RCC 7860 (cell line): ENCODE data around the gene CDH12.
"Not testable (repeated sequence)": the region's sequence is repeated elsewhere in the genome, so short reads cannot be mapped to it uniquely, and the experiment has no call there.

ENCODE experiments used
- DNase-seq: peaks from one replicate; pipeline ENCODE4 v3.0.0-alpha.2; 2015; ENCODE audit warnings: low spot score
- FAIRE-seq: peaks from 2 replicates; lab custom pipeline; 2012; peaks lifted over from hg19 to GRCh38; lab: Jason Lieb, UNC

CDH12 gene

DNA sequence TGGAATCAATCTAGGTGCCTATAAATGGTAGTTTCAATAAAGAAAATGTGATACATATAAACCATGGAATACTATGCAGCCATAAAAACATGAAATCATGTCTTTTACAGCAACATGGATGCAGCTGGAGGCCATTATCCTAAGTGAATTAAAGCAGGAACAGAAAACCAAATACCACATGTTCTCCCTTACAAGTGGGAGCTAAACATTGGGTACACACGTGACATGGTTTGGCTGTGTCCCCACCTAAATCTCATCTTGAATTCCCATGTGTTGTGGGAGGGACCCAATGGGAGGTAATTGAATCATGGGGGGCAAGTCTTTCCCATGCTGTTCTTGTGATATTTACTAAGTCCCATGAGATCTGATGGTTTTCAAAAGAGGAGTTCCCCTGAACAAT lies 78.9 kb downstream of the CDH12 start:
- FAIRE-seq, DNase-seq: not testable (repeated sequence)

DNA sequence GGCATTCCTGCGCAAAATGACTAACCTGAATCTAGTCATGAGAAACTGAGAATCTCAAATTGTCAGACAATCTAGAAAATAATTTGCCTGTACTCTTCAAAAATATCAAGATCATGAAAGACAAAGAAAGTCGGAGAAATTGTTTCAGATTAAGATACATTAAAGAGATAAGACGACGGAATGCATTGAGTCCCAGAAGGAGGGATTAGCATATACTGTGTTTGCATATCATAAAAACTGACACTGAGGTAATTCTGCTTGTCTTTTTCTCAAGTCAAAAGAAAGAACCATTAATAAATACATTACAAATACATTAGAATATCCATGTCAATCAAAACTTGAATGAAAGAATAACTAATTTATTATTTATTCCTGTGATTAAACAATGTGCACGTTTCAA lies 88.4 kb downstream of the CDH12 start:
- FAIRE-seq (no peak), DNase-seq (no peak)

DNA sequence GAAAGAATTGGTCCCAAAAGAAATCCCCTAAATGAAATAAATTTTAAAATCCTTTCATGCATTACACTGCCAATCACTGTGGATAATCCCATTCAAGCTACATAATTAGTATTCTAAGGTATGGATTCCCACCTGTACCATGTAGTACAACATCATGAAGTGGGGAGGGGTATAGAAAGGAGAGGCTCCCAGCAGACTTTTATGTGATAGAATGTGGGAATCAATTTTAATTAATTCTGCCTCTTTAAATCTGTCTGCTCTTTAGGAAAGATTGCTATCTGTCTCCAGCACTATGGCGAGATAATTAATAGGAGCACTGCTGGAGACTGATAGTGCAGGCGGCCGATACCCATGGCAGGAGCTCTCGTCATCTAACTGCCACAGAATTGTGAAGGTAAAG lies 95.4 kb downstream of the CDH12 start:
- DNase-seq (no peak), FAIRE-seq (no peak)

DNA sequence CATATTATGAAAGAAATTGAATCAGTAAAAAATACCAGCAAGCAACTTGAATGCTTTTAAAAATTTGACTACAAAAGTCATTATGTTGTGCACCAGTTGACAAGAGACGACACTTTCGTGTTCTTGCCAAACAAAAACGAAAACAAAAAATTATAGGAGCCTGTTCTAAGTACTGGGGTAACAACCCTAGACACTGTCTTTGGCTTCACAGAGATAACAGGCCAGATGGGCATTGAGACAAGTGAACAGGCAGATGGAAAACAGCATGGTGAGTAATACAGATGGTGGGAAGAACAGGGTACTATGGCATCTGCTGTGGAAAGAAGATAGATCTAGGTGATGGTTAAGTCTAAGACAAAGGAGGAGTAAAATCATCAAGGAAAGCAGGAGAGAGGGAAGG lies 99.0 kb downstream of the CDH12 start:
- DNase-seq (no peak), FAIRE-seq (no peak)

DNA sequence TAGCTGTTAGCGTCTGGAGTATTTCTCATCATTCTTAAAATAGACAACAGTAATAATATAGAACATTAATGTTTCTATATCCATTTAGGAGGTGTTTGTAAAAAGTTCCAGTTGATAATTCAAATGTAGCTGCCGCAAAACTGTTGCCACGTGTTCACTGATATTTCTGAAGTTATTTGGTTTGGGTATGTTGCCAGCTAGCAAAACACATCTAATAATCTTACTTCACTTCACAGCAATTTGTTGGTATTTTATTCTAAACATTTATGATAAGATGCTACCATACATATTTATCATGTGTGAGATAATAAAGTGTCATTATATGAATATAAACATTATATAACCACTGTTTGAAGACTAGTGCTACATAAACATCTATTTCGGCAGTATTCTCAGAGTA lies 101.6 kb downstream of the CDH12 start:
- no peak for FAIRE-seq
- DNase-seq, result no peak

DNA sequence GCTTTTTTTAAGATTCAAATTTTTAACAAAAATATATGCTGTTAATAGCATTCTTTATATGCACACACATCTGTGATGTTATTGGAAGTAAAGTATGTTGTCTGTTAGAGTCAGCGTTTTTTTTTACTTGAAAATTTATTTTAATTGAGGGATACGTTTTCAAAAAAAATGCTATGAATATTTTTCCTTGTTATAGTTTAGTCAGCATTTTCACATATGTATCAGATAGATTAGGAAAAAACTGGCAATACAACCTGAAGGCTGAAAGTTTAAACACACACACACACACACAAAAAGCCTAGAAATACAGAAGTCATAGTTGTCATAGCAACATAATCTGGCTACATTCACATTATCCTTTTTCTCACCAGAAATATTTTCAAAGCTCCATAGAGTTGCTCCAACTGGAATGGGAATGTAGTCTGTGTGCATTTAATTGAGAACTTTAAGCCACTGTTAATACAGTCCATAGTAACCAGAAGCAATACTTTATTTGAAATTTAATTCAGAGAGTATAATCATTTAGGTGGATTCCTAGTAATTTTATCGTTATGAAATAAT lies 116.6 kb downstream of the CDH12 start:
- no peak for DNase-seq
- no peak for FAIRE-seq

DNA sequence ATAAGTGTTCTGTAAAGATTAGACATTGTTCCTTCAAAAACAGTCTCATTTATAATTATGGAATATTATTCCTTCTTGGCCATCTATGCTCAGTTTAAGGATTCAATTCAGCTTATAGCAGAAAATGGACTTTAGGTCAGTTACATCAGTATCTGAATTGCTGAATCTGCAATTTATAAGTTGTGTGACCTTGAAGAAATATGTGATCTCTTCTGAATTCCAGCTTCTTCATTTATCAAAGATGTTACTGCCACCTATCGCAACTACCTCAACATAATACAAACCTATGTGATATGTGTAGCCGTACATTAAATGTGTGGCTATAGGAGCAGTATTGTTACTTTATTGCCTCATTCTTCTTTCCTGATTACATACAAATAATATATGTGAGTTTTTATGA lies 118.2 kb downstream of the CDH12 start:
- DNase-seq (no peak), FAIRE-seq (no peak)

DNA sequence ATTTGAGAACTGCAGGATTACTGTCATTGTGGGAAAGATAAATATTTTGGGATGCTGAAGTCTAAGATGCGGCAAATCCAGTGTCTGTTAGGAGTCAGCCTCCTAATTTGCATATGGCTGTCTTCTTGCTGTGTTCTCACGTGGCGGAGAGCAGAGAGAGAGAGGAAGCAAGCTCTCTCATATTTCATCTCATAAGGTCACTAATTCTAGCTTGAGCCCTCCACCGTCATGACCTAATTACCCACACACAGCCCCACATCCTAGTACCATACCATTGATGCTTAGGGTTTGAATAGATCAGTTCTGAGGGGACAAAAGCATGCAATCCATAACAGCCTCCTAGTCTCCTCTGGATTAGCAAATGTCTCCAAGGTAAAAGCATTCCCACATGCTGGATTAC lies 124.5 kb downstream of the CDH12 start:
- FAIRE-seq (no peak), DNase-seq (no peak)

DNA sequence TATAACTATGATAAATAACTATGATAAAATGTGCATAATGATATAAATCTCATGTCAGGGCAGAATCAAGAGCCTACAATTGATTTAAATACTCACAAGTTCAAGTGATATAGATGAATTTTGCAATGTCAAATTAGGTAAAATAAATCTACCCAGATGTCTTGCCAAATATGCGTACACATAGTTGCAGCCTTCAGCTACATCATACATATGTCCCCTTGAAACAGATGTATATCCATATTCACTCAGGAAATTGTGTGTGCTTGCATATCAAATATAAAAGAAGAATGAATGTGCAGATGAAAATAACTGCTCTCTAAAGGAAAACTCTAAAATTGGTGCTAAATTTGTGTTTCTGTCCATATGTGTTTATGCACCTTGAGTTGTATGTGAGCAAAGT lies 130.7 kb downstream of the CDH12 start:
- FAIRE-seq (no peak), DNase-seq (no peak)

DNA sequence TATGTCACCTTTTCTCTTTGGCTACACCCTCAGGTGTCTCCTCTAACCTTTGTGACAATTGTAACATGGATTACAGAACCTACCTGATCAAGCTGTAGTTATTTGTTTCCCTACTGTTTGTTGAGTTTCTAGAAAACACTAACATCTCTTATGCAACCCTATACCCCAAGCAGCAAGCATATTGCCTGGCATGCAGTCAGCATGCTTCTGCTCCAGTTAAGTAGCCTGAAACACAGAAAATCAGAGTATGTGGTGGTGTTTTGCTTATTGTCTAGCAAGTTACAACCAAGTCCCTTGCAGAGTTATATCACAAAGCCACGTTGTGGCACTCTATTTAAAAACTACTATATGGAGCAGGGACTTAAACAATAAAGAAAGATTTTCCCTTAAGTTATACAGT lies 131.1 kb downstream of the CDH12 start:
- FAIRE-seq (no peak), DNase-seq (no peak)

DNA sequence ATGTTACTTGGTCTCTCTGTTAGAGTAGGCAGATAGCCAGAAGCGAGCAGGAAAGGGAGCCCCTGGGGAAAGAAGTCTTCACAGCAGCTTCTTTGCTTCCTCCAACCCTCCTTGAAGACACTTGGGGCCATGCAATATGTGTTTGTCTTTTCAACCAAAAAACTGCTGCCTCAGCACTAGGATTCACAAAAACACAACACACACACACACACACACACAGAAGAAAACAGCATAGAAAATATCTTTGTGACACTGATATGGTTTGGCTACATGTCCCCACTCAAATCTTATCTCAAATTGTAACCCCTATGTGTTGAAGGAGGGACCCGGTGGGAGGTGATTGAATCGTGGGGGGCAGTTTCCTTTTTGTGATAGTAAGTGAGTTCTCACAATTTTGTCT lies 133.3 kb downstream of the CDH12 start:
- DNase-seq, result no peak
- no peak for FAIRE-seq

DNA sequence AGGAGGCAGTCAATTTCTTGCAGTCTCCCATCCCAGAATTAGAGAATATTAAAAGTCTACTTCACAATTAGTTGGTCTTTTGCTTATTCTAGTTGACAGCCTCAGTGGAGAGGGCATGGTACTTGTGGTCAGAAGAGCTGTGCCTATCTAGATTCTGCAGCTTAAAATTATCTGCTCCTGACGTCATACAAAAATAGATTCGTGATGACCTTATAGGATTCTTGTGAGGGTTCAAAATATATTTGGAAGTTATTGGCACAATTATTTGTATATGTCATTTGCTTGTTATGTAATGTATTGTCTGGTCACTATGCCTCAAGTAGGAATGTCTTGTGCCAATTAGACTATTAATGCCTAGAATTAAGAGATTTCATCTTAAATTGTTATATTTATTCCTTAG lies 142.5 kb downstream of the CDH12 start:
- FAIRE-seq, result no peak
- DNase-seq, result no peak

DNA sequence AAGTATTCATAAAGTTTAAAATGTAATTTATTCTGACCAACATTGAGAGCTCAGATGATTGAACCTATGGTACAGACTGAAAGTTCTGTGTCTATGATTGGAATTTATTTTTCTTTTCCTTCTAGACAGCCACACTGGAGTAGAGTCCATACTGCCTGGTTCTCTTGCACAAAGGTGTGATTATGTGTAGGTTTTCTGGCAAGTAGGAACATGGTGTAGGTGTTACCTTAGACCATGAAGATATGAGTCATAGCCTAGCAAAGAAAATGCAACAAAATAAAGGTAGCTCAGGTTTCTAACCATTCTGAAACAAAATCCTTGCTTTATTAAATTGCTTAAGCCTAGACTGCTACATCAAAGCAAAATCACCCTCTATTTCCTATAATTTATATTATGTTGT lies 143.4 kb downstream of the CDH12 start:
- no peak for FAIRE-seq

DNA sequence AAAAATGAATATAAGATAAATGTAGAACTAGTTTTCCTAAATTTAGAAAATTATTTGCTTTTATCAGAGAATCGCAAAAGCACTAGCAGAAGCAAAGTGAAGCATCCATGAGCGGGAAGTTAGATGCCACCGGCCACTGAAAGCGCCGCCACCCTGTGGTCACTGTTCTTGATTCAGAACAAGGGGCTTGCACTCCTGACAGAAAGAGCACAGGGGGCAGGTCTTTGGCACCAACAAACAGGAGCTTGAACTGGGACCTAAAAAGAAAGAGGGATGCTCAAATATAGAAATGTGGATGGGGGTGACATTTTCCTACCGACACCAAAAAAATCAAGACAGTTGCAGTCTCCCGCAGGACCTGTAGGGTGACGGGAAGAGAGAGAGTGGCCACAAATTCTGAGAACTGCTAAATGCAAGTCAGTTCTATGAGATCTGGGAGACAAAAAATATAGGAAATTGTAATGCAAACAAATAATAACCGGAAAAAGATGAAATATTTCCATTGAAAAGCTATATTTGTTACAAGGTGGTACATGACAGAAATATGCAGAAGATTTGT lies 144.3 kb downstream of the CDH12 start:
- FAIRE-seq (no peak), DNase-seq (no peak)

More for the DNA sequence above, 143.4 kb downstream of the CDH12 start:
- DNase-seq, result no peak

DNA sequence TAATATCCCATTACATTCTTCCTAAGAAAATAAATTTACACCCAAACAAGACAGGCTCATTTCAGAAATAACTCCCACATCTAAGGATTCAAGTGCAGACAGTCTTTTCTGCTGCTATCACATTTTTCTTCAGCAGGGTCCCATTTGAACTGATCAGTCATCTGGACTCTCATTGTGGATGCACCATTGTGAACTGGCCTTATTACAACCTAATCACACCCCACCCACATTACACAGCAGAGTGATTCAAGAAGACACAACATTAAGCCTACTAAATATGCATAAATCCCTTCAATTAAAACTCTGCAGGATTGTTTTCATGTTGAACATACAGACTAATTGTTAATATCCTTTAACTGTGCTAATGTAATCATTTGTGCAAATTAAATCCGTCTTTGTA lies 146.2 kb downstream of the CDH12 start:
- no peak for FAIRE-seq

DNA sequence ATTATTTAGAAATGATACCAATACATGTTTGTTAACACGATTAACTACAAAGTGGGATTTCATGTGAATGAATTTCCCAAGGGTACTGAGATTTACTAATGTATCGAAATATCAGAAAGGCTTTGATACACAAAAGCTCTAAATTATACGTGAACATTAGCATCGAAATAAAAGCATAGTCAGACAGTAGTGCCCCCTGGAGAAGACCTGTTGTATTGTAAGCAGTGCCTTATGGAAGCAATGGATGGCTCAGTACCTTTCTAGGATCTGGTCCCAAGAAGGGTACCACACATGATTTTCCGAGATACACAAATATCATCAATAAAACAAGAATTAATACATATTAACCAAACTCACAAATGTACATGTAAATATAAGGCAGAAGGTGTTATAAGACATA lies 153.8 kb downstream of the CDH12 start:
- FAIRE-seq (peak; percentile 10), DNase-seq (no peak)

More for the DNA sequence above, 146.2 kb downstream of the CDH12 start:
- DNase-seq, result no peak

DNA sequence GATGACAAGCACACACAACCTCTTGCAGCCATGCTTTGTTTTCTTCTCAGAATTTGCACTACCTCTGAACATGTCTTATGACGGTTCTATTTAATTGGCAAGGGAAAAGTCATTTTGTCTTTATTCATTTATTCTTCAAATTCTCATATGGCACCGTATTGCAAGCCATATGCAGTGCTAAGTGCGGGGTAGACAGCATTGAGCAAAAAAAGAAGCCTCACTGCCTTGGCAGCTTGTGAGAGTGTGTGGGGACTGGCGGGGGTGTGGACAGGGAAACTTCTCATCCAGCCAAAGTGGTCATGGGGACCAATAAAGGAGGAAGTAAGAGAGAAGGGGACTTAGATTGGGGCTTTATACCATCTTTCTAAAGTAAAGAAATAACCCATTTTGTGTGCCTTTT lies 160.0 kb downstream of the CDH12 start:
- DNase-seq (no peak), FAIRE-seq (no peak)

DNA sequence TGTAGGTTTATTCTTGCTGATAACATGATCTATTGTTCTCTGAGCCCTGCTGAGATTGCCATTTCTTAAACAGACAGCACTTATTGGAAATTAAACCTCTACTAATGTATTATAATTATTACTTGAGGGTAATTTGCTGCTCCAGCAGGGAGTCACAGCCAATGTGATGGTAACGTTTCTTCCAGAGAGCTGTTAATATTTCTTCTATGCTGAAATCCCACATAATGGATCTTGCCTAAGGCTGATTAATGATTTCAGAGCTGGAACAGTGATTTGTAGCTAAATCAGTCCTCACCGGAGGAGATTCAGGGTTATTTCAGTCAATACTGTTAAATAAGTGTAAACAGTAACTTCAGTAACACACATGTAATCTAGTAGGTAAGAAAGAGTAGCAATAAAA lies 170.1 kb downstream of the CDH12 start:
- DNase-seq, result no peak
- no peak for FAIRE-seq

DNA sequence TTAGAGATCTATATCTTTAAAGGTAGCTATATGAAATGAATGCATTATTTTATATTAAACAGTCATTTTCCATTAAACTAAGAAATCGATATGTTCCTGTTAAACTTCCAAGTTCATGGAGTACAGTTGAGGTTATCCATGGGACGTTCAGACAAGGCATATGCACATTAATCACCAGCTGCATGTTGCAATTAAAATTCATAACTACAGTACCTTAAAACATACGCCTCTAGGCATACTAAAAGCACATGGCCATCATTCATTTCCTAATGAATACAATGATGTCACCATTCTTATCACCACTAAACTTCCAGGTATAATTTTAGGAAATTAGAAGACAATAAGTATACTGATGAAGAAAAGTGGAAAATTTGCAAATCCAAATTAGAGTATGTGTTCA lies 174.3 kb downstream of the CDH12 start:
- DNase-seq, result no peak
- FAIRE-seq, result no peak

DNA sequence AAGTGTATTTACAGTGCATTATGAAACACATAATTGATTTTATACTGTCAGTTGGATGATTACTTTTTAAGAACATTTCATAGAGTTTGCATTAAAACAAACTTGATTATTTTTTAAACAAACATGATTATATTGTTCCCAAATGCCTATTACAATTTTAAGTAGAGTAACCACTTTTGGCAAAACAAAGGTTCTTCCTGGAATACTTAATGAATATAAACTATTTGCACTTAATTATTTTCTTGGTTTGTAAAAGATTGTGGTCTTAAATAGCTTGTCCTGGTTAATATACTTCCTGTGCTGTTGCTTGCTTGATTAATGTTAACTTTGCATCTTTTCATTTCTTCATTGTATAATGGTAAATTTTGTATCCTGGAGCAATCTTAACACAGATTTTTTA lies 180.0 kb downstream of the CDH12 start:
- FAIRE-seq (no peak), DNase-seq (no peak)

DNA sequence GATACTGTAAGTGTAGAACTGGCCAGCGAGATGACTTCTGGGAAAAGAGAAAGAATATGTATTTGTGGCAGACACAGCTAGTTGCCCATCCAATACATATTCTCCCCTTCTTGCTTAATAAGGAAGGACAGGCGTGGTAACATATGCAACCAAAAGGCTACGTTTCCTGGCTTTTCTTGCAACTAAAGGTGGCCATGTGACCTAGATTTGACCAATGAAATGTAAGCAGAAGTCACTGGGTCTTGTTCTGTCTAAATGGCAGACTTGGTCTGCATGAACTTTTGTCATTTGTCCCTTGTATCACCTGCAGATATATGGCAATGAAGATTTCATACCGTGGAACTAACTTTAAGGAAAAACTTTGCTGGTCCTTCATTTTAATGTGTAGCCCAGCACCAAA lies 183.8 kb downstream of the CDH12 start:
- DNase-seq (no peak), FAIRE-seq (no peak)

DNA sequence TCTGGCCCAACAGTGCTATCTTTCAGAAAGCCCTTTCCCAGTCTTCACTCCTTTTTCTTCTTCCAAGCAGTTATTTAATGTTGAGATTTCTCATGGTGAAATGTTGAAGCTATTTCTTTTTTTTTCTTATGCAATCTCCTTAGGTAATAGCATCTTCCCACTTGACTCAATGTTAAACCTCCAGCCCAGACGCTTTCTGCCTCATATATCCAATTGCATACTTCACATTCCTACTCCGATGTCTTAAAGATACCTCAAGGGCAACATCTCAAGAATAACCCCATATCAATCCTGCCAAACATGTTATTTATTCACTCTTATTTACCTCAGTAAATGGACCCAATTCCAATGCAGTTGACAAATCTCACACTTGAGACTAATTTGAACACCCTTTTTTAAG lies 187.3 kb downstream of the CDH12 start:
- FAIRE-seq (no peak), DNase-seq (no peak)

DNA sequence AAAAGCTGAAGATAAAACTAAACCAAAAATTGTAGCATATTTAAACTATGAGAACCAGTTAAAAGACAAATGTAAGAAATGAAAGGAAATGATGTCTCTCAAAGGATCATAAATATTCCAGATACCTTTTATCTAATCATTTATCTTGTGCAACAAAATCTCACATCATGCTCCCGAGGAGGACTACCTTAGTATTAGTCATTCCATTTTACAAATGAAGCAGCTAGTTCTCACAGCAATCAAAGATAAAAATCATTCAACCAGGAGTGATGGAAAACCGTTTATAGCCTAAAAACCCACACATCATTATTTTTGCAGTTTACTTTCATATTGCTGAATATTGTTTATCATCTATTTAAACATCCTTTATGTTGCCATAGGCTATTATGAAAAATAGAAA lies 190.0 kb downstream of the CDH12 start:
- no peak for FAIRE-seq

More for the DNA sequence above, 190.0 kb downstream of the CDH12 start:
- DNase-seq, result no peak
